ENCODE results near the gene IGSF3. TPM values are rescaled to one million over a fixed set of nuclear protein-coding genes. Genes with fewer than 3 reads are reported as not detected.

IGSF3 gene
- total RNA-seq, 1 experiment from 2014 or later: 32.4 TPM

GRCh38 chr1:116569381-116569670, 98.2 kb downstream of the IGSF3 start:
- POLR2A ChIA-PET: interaction anchor here (0.6 kb wide), 1 partner anchor 490 kb away, joined by 3 read pairs; no protein-coding TSS in a partner anchor
- peaks cover 6% of the 10 kb centered on the region for H3K9me3 Mint-ChIP-seq
- H3K4me3 Mint-ChIP-seq: 0 out of 2 replicates have a peak overlapping the region, but pooled peaks have one; percentile 70
- H3K36me3 Mint-ChIP-seq: peaks cover 4% of the 10 kb centered on the region
- peaks cover 48% of the 10 kb centered on the region for H3K4me1 Mint-ChIP-seq
- no peak overlapping the region for H3K27ac Mint-ChIP-seq
- no peak for TF ChIP-seq GTF2I (CRISPR knock-in tag; conservative IDR thresholded peaks at IDR 0.05)
- no peak for TF ChIP-seq NFYB (CRISPR knock-in tag; conservative IDR thresholded peaks at IDR 0.05; ENCODE audit: low read depth)
- no peak for TF ChIP-seq RORB (CRISPR knock-in tag; IDR thresholded peaks at IDR 0.05)
- no peak for TF ChIP-seq ETV6 (CRISPR knock-in tag; IDR thresholded peaks at IDR 0.05)
- no peak for TF ChIP-seq HMGA2 (CRISPR knock-in tag; IDR thresholded peaks at IDR 0.05)
- TF ChIP-seq ATF6 (CRISPR knock-in tag; IDR thresholded peaks at IDR 0.05): no peak
- TF ChIP-seq ZNF396 (CRISPR knock-in tag; IDR thresholded peaks at IDR 0.05; ENCODE audit: borderline replicate concordance): no peak
- CTCF ChIA-PET: interaction anchor here (0.6 to 1.6 kb wide), 4 partner anchors 14 to 491 kb away, joined by 3 to 5 read pairs (median 3); partner anchors contain the start of genes IGSF3 and TTF2
- H3K27me3 Mint-ChIP-seq (ENCODE audit: low read depth): peaks cover 19% of the 10 kb centered on the region
- no peak for ATAC-seq
- no peak for DNase-seq (ENCODE audit: low spot score)

GRCh38 chr1:116568662-116569380, 98.7 kb downstream of the IGSF3 start:
- Mint-ChIP-seq H3K4me1 (peaks cover 48% of the 10 kb centered on the region), H3K27ac (no peak overlapping the region), H3K36me3 (peaks cover 9% of the 10 kb centered on the region), H3K4me3 (peak overlapping the region; percentile 20; the same call in 1 of the 2 replicates), H3K9me3 (peaks cover 11% of the 10 kb centered on the region), H3K27me3 (ENCODE audit: low read depth) (peaks cover 19% of the 10 kb centered on the region)
- ChIA-PET POLR2A (interaction anchor here (0.6 kb wide), 1 partner anchor 491 kb away, joined by 3 read pairs; no protein-coding TSS in a partner anchor), CTCF (interaction anchor here (0.6 to 1.6 kb wide), 4 partner anchors 15 to 491 kb away, joined by 3 to 5 read pairs (median 3); partner anchors contain the start of genes IGSF3 and TTF2)
- ATAC-seq (no peak), DNase-seq (ENCODE audit: low spot score) (no peak)
- TF ChIP-seq NR3C1 (CRISPR knock-in tag; conservative IDR thresholded peaks at IDR 0.05; ENCODE audit: low read depth) (no peak), PREB (CRISPR knock-in tag; IDR thresholded peaks at IDR 0.05; ENCODE audit: borderline replicate concordance) (no peak), ZSCAN18 (CRISPR knock-in tag; IDR thresholded peaks at IDR 0.05) (no peak), OVOL2 (CRISPR knock-in tag; IDR thresholded peaks at IDR 0.05; ENCODE audit: borderline replicate concordance) (no peak), ZNF416 (CRISPR knock-in tag; IDR thresholded peaks at IDR 0.05) (no peak), NFATC4 (CRISPR knock-in tag; IDR thresholded peaks at IDR 0.05) (no peak), SOX15 (CRISPR knock-in tag; IDR thresholded peaks at IDR 0.05) (no peak), ZNF512 (CRISPR knock-in tag; IDR thresholded peaks at IDR 0.05; ENCODE audit: borderline replicate concordance) (no peak), SP1 (CRISPR knock-in tag; conservative IDR thresholded peaks at IDR 0.05) (no peak), ERG (CRISPR knock-in tag; IDR thresholded peaks at IDR 0.05) (no peak), USF2 (CRISPR knock-in tag; IDR thresholded peaks at IDR 0.05) (no peak), ATF1 (CRISPR knock-in tag; IDR thresholded peaks at IDR 0.05) (no peak)
- TF ChIP-seq, protein P1, sequence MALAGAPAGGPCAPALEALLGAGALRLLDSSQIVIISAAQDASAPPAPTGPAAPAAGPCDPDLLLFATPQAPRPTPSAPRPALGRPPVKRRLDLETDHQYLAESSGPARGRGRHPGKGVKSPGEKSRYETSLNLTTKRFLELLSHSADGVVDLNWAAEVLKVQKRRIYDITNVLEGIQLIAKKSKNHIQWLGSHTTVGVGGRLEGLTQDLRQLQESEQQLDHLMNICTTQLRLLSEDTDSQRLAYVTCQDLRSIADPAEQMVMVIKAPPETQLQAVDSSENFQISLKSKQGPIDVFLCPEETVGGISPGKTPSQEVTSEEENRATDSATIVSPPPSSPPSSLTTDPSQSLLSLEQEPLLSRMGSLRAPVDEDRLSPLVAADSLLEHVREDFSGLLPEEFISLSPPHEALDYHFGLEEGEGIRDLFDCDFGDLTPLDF (CRISPR knock-in tag; IDR thresholded peaks at IDR 0.05): no peak
- TF ChIP-seq, protein P2, sequence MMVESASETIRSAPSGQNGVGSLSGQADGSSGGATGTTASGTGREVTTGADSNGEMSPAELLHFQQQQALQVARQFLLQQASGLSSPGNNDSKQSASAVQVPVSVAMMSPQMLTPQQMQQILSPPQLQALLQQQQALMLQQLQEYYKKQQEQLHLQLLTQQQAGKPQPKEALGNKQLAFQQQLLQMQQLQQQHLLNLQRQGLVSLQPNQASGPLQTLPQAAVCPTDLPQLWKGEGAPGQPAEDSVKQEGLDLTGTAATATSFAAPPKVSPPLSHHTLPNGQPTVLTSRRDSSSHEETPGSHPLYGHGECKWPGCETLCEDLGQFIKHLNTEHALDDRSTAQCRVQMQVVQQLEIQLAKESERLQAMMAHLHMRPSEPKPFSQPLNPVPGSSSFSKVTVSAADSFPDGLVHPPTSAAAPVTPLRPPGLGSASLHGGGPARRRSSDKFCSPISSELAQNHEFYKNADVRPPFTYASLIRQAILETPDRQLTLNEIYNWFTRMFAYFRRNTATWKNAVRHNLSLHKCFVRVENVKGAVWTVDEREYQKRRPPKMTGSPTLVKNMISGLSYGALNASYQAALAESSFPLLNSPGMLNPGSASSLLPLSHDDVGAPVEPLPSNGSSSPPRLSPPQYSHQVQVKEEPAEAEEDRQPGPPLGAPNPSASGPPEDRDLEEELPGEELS (CRISPR knock-in tag; IDR thresholded peaks at IDR 0.05): no peak

All from WTC11 (cell line).